ENCODE data around the gene FSD1.

- TF ChIP-seq POLR2AphosphoS5 (IDR thresholded peaks at IDR 0.05; ENCODE audit: low read depth) (no peak), CTCF (IDR thresholded peaks at IDR 0.05; ENCODE audit: insufficient read depth, low read length) (no peak), REST (IDR thresholded peaks at IDR 0.05; ENCODE audit: insufficient replicate concordance, low read depth) (no peak), GABPA (IDR thresholded peaks at IDR 0.05; ENCODE audit: low read depth) (no peak)
These were observed 25.5 kb downstream of the FSD1 start for GRCh38 chr19:4329858-4330257.
